IPS DF 19.7 (cell line): ENCODE measurements around the gene XXYLT1.

Experiments
- DNase-seq: peaks from one replicate; pipeline ENCODE4 v3.0.0-alpha.2; 2013; ENCODE audit warnings: low read depth, low spot score

Gene XXYLT1

GRCh38 chr3:195034101-195034500, 236.9 kb downstream of the XXYLT1 start:
- DNase-seq: no peak

GRCh38 chr3:195033531-195034091, 237.3 kb downstream of the XXYLT1 start:
- DNase-seq: no peak

GRCh38 chr3:195032955-195033354, 238.0 kb downstream of the XXYLT1 start:
- DNase-seq: no peak

- DNase-seq: no peak
Observed at GRCh38 chr3:195032106-195032759, 238.7 kb downstream of the XXYLT1 start.

- DNase-seq: no peak
Observed at GRCh38 chr3:195031574-195032003, 239.4 kb downstream of the XXYLT1 start.

GRCh38 chr3:195030791-195031321, 240.1 kb downstream of the XXYLT1 start:
- DNase-seq: no peak

GRCh38 chr3:195028877-195029606, 241.9 kb downstream of the XXYLT1 start:
- DNase-seq: no peak

- no peak for DNase-seq
Observed at GRCh38 chr3:195025884-195026200, 245.1 kb downstream of the XXYLT1 start.

GRCh38 chr3:195025056-195025883, 245.7 kb downstream of the XXYLT1 start:
- DNase-seq: no peak

- DNase-seq: no peak
Observed at GRCh38 chr3:195023989-195024388, 247.0 kb downstream of the XXYLT1 start.

GRCh38 chr3:195023576-195023975, 247.4 kb downstream of the XXYLT1 start:
- no peak for DNase-seq

GRCh38 chr3:195021692-195022091, 249.3 kb downstream of the XXYLT1 start:
- no peak for DNase-seq

GRCh38 chr3:195020921-195021320, 250.0 kb downstream of the XXYLT1 start:
- DNase-seq: no peak

GRCh38 chr3:195020185-195020584, 250.8 kb downstream of the XXYLT1 start:
- DNase-seq: no peak

GRCh38 chr3:195019335-195019734, 251.6 kb downstream of the XXYLT1 start:
- no peak for DNase-seq
